Panc1 (cell line): Measurements from ENCODE around the gene LRRC27. TPM values are rescaled to one million over a fixed set of nuclear protein-coding genes. Genes with fewer than 3 reads are reported as not detected.

Source experiments
- ATAC-seq: fragments of 200-7000 bp; cut with Tn5 transposase; 2 replicates; pipeline ENCODE4 v1.9.1; 2020; ENCODE audit warnings: mild to moderate bottlenecking, moderate library complexity
- BruUV-seq: library from RNA; stranded (reverse); fragments of 400-500 nt; replicated peaks from 2 replicates; lab custom pipeline; 2021; lab: Mats Ljungman, UMichigan
- CTCF ChIA-PET: fragments of 300-600 bp; sonication (Branson Sonifier 250); formaldehyde crosslinking; loops from one replicate; lab custom pipeline; 2022; ENCODE audit warnings: antibody characterized with exemption; lab: Charles Lee
- POLR2A ChIA-PET: fragments of 300-600 bp; sonication (Branson Sonifier 250); formaldehyde crosslinking; loops from one replicate; lab custom pipeline; 2022; ENCODE audit warnings: antibody characterized with exemption; lab: Charles Lee
- DNase-seq: peaks from one replicate; pipeline ENCODE4 v3.0.0-alpha.2; 2010; ENCODE audit warnings: low read depth, low spot score
- H3K27ac ChIP-seq: 2 replicates; pipeline ENCODE4 v1.5.1; 2011; ENCODE audit warnings: mild to moderate bottlenecking, low read length, inconsistent platforms
- H3K27me3 ChIP-seq: fragments of 200-500 bp; sonication (Bioruptor generic); 2 replicates; pipeline ENCODE4 v1.6.0; 2014; ENCODE audit warnings: low read length, inconsistent platforms; ENCODE audit not compliant: control insufficient read depth, insufficient read depth
- H3K36me3 ChIP-seq: fragments of 200-500 bp; sonication (Bioruptor generic); 2 replicates; pipeline ENCODE4 v1.5.1; 2014; ENCODE audit warnings: inconsistent platforms, mild to moderate bottlenecking, low read length, moderate library complexity; ENCODE audit not compliant: control insufficient read depth, insufficient read depth
- H3K4me1 ChIP-seq: 2 replicates; pipeline ENCODE4 v1.5.1; 2011; ENCODE audit warnings: inconsistent platforms, mild to moderate bottlenecking, low read length, moderate library complexity; ENCODE audit not compliant: control insufficient read depth, insufficient read depth
- H3K4me3 ChIP-seq, 2 experiments: 2 replicates each; pipeline ENCODE4 v1.5.1; 2011 to 2012; ENCODE audit warnings: low read depth in 2 of 2, low read length in 2 of 2, mild to moderate bottlenecking in 2 of 2, inconsistent platforms in 1 of 2, moderate library complexity in 1 of 2
- H3K9me3 ChIP-seq: fragments of 200-500 bp; sonication (Bioruptor generic); 2 replicates; pipeline ENCODE4 v1.5.1; 2014; ENCODE audit warnings: low read depth, mild to moderate bottlenecking, inconsistent platforms, low read length, moderate library complexity; ENCODE audit not compliant: control insufficient read depth, insufficient read depth
- POLR2AphosphoS5 ChIP-seq: IDR thresholded peaks from 2 replicates; pipeline ENCODE4 v1.6.1; 2012; ENCODE audit warnings: mild to moderate bottlenecking, low read depth, low read length, moderate library complexity
- SIN3A ChIP-seq: IDR thresholded peaks from 2 replicates; pipeline ENCODE4 v1.6.1; 2012; ENCODE audit warnings: low read depth, mild to moderate bottlenecking, low read length, moderate library complexity, borderline replicate concordance; ENCODE audit not compliant: insufficient read depth
- TCF7L2 ChIP-seq: IDR thresholded peaks from 2 replicates; pipeline ENCODE4 v1.6.1; 2011; ENCODE audit warnings: mild to moderate bottlenecking, low read depth, low read length, inconsistent platforms
- in situ Hi-C: cut with HindIII; loops from 2 replicates; pipeline ENCODE4 v1.10.0; 2016; ENCODE audit warnings: low sequenced_read_pairs, low pct_unique_long_range_greater_than_20kb
- intact Hi-C: fragments of 100-400 bp; cut with micrococcal nuclease; formaldehyde crosslinking; loops from one replicate; pipeline ENCODE4 v1.10.0; 2022; ENCODE audit not compliant: unreplicated experiment
- total RNA-seq: library from RNA; stranded (reverse); gene quantifications from one replicate; pipeline ENCODE4 v1.2.1, GENCODE V29; 2021; ENCODE audit not compliant: unreplicated experiment
- TF ChIP-seq, protein P1 (sequence below): fragments of 450-650 bp; IDR thresholded peaks from 2 replicates; pipeline ENCODE4 v1.5.1; 2017; ENCODE audit warnings: mild to moderate bottlenecking
- TF ChIP-seq, protein P2 (sequence below), 2 experiments: IDR thresholded peaks; 2 replicates each; pipeline ENCODE4 v1.6.1; 2011 to 2012; ENCODE audit warnings: low read depth in 2 of 2, control low read depth in 1 of 2, low read length in 1 of 2, mild to moderate bottlenecking in 1 of 2, moderate library complexity in 1 of 2; ENCODE audit not compliant: insufficient read depth in 1 of 2

The LRRC27 gene
- total RNA-seq, 1 experiment from 2014 or later: 15.7 TPM

DNA sequence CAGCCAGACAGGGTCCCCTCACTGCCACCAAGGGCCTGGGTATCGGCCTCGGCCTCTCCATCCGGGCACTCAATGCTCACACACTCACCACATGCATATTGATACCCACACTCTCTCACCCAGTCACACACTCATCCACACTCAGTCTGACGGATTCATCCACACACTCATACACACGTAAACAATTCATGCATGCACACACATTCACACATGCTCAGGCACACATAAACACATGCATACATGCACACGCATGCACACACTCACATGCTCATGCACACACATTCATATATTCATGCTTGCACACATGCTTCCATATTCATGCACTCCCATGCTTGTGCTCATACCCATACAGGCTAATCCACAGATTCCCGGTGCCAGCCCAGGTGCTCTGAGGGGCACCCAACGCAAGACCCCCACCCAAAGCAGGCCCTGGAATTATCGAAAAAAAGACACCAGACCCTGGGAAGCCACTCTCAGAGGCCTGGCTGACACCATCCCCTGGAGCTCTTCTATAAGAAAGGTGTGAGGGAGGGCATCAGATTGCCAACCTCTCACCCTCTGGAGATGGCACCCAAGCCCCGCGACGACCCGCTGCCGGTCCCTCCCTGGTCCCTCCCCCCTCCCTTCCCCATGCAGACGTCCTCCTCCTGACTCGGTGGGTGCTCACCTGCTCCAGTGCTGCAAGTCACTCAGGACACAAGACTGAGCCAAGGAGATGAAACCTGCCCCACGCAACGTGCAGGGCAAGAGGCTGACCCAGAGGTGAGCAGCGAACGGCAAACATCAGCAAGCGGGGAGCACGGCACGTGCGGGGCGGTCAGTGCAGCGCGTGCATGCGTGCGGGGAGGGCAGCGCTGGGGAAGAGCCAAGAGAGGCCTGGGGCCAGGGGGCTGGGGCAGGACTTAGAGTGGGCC, 39.4 kb upstream of the LRRC27 start:
- TF ChIP-seq, protein P1, sequence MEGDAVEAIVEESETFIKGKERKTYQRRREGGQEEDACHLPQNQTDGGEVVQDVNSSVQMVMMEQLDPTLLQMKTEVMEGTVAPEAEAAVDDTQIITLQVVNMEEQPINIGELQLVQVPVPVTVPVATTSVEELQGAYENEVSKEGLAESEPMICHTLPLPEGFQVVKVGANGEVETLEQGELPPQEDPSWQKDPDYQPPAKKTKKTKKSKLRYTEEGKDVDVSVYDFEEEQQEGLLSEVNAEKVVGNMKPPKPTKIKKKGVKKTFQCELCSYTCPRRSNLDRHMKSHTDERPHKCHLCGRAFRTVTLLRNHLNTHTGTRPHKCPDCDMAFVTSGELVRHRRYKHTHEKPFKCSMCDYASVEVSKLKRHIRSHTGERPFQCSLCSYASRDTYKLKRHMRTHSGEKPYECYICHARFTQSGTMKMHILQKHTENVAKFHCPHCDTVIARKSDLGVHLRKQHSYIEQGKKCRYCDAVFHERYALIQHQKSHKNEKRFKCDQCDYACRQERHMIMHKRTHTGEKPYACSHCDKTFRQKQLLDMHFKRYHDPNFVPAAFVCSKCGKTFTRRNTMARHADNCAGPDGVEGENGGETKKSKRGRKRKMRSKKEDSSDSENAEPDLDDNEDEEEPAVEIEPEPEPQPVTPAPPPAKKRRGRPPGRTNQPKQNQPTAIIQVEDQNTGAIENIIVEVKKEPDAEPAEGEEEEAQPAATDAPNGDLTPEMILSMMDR: no peak
- TF ChIP-seq POLR2AphosphoS5 (no peak), TCF7L2 (no peak), SIN3A (no peak)
- TF ChIP-seq, protein P2, sequence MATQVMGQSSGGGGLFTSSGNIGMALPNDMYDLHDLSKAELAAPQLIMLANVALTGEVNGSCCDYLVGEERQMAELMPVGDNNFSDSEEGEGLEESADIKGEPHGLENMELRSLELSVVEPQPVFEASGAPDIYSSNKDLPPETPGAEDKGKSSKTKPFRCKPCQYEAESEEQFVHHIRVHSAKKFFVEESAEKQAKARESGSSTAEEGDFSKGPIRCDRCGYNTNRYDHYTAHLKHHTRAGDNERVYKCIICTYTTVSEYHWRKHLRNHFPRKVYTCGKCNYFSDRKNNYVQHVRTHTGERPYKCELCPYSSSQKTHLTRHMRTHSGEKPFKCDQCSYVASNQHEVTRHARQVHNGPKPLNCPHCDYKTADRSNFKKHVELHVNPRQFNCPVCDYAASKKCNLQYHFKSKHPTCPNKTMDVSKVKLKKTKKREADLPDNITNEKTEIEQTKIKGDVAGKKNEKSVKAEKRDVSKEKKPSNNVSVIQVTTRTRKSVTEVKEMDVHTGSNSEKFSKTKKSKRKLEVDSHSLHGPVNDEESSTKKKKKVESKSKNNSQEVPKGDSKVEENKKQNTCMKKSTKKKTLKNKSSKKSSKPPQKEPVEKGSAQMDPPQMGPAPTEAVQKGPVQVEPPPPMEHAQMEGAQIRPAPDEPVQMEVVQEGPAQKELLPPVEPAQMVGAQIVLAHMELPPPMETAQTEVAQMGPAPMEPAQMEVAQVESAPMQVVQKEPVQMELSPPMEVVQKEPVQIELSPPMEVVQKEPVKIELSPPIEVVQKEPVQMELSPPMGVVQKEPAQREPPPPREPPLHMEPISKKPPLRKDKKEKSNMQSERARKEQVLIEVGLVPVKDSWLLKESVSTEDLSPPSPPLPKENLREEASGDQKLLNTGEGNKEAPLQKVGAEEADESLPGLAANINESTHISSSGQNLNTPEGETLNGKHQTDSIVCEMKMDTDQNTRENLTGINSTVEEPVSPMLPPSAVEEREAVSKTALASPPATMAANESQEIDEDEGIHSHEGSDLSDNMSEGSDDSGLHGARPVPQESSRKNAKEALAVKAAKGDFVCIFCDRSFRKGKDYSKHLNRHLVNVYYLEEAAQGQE (IDR thresholded peaks at IDR 0.05; ENCODE audit: insufficient read depth in 1 of 2, low read depth in 2 of 2, low read length in 1 of 2): no peak
- Histone ChIP-seq H3K4me3 (no peak overlapping the region), H3K4me1 (peaks cover 3% of the 10 kb centered on the region), H3K36me3 (no peaks in the 10 kb centered on the region), H3K9me3 (peaks cover 5% of the 10 kb centered on the region; the same call in 1 of the 2 replicates), H3K27me3 (no peaks in the 10 kb centered on the region; the same call in 1 of the 2 replicates), H3K27ac (no peak overlapping the region)
- intact Hi-C loops (no loop called here), in situ Hi-C loops (no loop called here)
- CTCF ChIA-PET: no interaction called here
- DNase-seq (no peak), ATAC-seq (no peak)
- BruUV-seq: no TSS peak
- POLR2A ChIA-PET: interaction anchor here (0.5 kb wide), 1 partner anchor 15 kb away, joined by 3 read pairs; the partner anchor contains the start of gene STK32C

DNA sequence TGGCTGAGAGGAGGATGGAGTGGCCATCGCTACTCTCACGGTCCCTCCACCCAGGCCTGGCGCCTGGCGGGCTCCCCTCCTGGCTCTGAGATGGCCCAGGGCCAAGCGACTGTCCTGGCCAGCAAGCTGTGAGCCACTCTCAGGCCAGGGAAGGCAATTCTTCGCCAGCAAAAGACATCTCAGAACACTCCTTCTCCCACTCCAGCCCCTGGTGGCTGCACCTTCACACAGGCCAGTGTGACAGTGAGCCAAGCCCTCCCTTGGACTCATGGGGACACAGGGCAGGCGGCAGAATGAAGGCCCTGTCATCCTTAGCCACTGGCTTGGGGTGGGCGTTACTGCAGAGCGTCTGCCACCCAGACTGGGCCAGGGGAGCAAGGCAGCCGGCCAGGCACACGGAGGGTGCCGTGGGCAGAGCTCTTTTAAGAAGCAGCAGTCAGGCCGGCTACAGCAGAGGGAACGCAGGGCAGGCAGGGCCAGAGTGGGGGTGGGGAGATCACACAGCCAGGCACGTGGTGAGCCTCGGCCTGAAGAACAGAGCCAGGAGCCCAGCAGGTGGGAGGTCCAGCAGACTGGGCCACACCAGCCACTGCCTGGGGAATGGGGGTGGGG, 38.7 kb upstream of the LRRC27 start:
- peak; percentile 11; the same call in 1 of the 2 replicates for ATAC-seq
- H3K4me1 ChIP-seq: peaks cover 10% of the 10 kb centered on the region
- ChIA-PET CTCF (no interaction called here), POLR2A (interaction anchor here (0.5 kb wide), 1 partner anchor 15 kb away, joined by 3 read pairs; the partner anchor contains the start of gene STK32C)
- no peak overlapping the region for H3K4me3 ChIP-seq
- H3K36me3 ChIP-seq: no peaks in the 10 kb centered on the region
- peaks cover 5% of the 10 kb centered on the region; the same call in 1 of the 2 replicates for H3K9me3 ChIP-seq
- no peak overlapping the region for H3K27ac ChIP-seq
- intact Hi-C loops (no loop called here), in situ Hi-C loops (no loop called here)
- no TSS peak for BruUV-seq
- TF ChIP-seq, protein P2 (IDR thresholded peaks at IDR 0.05; ENCODE audit: insufficient read depth in 1 of 2, low read depth in 2 of 2, low read length in 1 of 2): no peak
- TF ChIP-seq SIN3A: no peak
- DNase-seq: no peak
- no peaks in the 10 kb centered on the region; the same call in 1 of the 2 replicates for H3K27me3 ChIP-seq
